IMR-90 (cell line): ENCODE data around the gene PRDM15. TPM values are rescaled to one million over a fixed set of nuclear protein-coding genes. Genes with fewer than 3 reads are reported as not detected.

Experiments used
- ATAC-seq: fragments of 200-7000 bp; cut with Tn5 transposase; 2 replicates; pipeline ENCODE4 v1.9.1; 2020; ENCODE audit warnings: low read depth, mild to moderate bottlenecking, moderate library complexity
- BruUV-seq: library from RNA; stranded (reverse); fragments of 400-500 nt; replicated peaks from 2 replicates; lab custom pipeline; 2021; lab: Mats Ljungman, UMichigan
- CTCF ChIA-PET: fragments of 300-600 bp; formaldehyde crosslinking; extraction: SDS; loops from one replicate; lab custom pipeline; 2021; ENCODE audit warnings: antibody characterized with exemption; lab: Yijun Ruan, JAX
- POLR2A ChIA-PET: fragments of 300-600 bp; sonication (Branson Sonifier 250); formaldehyde crosslinking; loops from one replicate; lab custom pipeline; 2022; ENCODE audit warnings: antibody characterized with exemption; ENCODE audit not compliant: unreplicated experiment; lab: Charles Lee
- DNase-seq: peaks from one replicate; pipeline ENCODE4 v3.0.0; 2013
- H2AFZ ChIP-seq: replicated peaks from 2 replicates; pipeline ENCODE3; 2013; ENCODE audit warnings: low read length, mild to moderate bottlenecking; ENCODE audit not compliant: poor library complexity
- H2AK5ac ChIP-seq: 2 replicates; pipeline ENCODE4 v1.6.1; 2013; ENCODE audit warnings: low read depth, low read length, inconsistent platforms
- H2AK9ac ChIP-seq: replicated peaks from 2 replicates; pipeline ENCODE3; 2013; ENCODE audit warnings: mild to moderate bottlenecking, low read depth, low read length, moderate library complexity; ENCODE audit not compliant: poor library complexity
- H2BK120ac ChIP-seq: 2 replicates; pipeline ENCODE4 v1.6.1; 2013; ENCODE audit warnings: low read depth, low read length, inconsistent platforms
- H2BK15ac ChIP-seq: 3 replicates; pipeline ENCODE4 v1.6.1; 2013; ENCODE audit warnings: low read depth, low read length, inconsistent platforms
- H2BK20ac ChIP-seq: 2 replicates; pipeline ENCODE4 v1.6.1; 2013; ENCODE audit warnings: low read depth, mild to moderate bottlenecking, inconsistent platforms, low read length, moderate library complexity
- H2BK5ac ChIP-seq: 2 replicates; pipeline ENCODE4 v1.6.1; 2013; ENCODE audit warnings: mild to moderate bottlenecking, low read depth, low read length, inconsistent platforms; ENCODE audit not compliant: poor library complexity, severe bottlenecking
- H3K14ac ChIP-seq: replicated peaks from 2 replicates; pipeline ENCODE4 v1.6.1; 2013; ENCODE audit warnings: low read depth, low read length, inconsistent platforms
- H3K18ac ChIP-seq: 2 replicates; pipeline ENCODE4 v1.6.1; 2013; ENCODE audit warnings: low read depth, low read length, control low read depth
- H3K23ac ChIP-seq: 2 replicates; pipeline ENCODE4 v1.6.1; 2013; ENCODE audit warnings: low read depth, low read length, inconsistent platforms
- H3K27ac ChIP-seq: 2 replicates; pipeline ENCODE4 v1.5.1; 2013; ENCODE audit warnings: mild to moderate bottlenecking, control low read depth, low read length; ENCODE audit not compliant: insufficient read depth
- H3K27me3 ChIP-seq: 2 replicates; pipeline ENCODE4 v1.6.1; 2013; ENCODE audit warnings: low read length; ENCODE audit not compliant: control insufficient read depth, insufficient read depth
- H3K36me3 ChIP-seq: 2 replicates; pipeline ENCODE4 v1.6.1; 2013; ENCODE audit warnings: low read length, mixed read lengths; ENCODE audit not compliant: control insufficient read depth, insufficient read depth
- H3K4ac ChIP-seq: 2 replicates; pipeline ENCODE4 v1.6.1; 2013; ENCODE audit warnings: low read depth, low read length, inconsistent platforms
- H3K4me1 ChIP-seq: 2 replicates; pipeline ENCODE4 v1.6.1; 2013; ENCODE audit warnings: low read length, mixed read lengths; ENCODE audit not compliant: control insufficient read depth, insufficient read depth
- H3K4me2 ChIP-seq: 2 replicates; pipeline ENCODE4 v1.6.1; 2013; ENCODE audit warnings: low read depth, mild to moderate bottlenecking, control low read depth, low read length, moderate library complexity
- H3K4me3 ChIP-seq: 2 replicates; pipeline ENCODE4 v1.5.1; 2013; ENCODE audit warnings: low read depth, mild to moderate bottlenecking, control low read depth, low read length, moderate library complexity; ENCODE audit not compliant: insufficient read depth
- H3K56ac ChIP-seq: 2 replicates; pipeline ENCODE4 v1.6.1; 2013; ENCODE audit warnings: low read length, inconsistent platforms; ENCODE audit not compliant: insufficient read depth; ENCODE audit errors: extremely low read depth
- H3K79me1 ChIP-seq, 2 experiments: 2 replicates each; pipeline ENCODE4 v1.6.1; 2013; ENCODE audit warnings: low read length in 2 of 2, inconsistent platforms in 1 of 2, low read depth in 1 of 2
- H3K9ac ChIP-seq: 2 replicates; pipeline ENCODE4 v1.6.1; 2013; ENCODE audit warnings: low read depth, low read length, control low read depth
- H3K9me1 ChIP-seq: 2 replicates; pipeline ENCODE4 v1.6.1; 2013; ENCODE audit warnings: low read length, inconsistent platforms; ENCODE audit not compliant: insufficient read depth
- H3K9me3 ChIP-seq: 2 replicates; pipeline ENCODE4 v1.6.1; 2013; ENCODE audit warnings: low read length; ENCODE audit not compliant: control insufficient read depth, insufficient read depth
- H4K20me1 ChIP-seq: 2 replicates; pipeline ENCODE4 v1.6.1; 2013; ENCODE audit warnings: low read length, inconsistent platforms; ENCODE audit not compliant: insufficient read depth
- H4K5ac ChIP-seq: 2 replicates; pipeline ENCODE4 v1.6.1; 2013; ENCODE audit warnings: mild to moderate bottlenecking, low read depth, low read length, control low read depth
- H4K8ac ChIP-seq, 2 experiments: 2 replicates each; pipeline ENCODE4 v1.6.1; 2013; ENCODE audit warnings: low read depth in 2 of 2, low read length in 2 of 2, control low read depth in 1 of 2, inconsistent platforms in 1 of 2
- H4K91ac ChIP-seq: 2 replicates; pipeline ENCODE4 v1.6.1; 2013; ENCODE audit warnings: low read depth, low read length, inconsistent platforms; ENCODE audit not compliant: insufficient read depth
- BHLHE40 ChIP-seq: fragments of 150-350 bp; IDR thresholded peaks from 2 replicates; pipeline ENCODE4 v1.6.1; 2016; ENCODE audit warnings: mild to moderate bottlenecking, low read depth, low read length
- CEBPB ChIP-seq: IDR thresholded peaks from 2 replicates; pipeline ENCODE4 v1.6.1; 2012; ENCODE audit warnings: low read depth, low read length, improper control_type of control experiment
- FOS ChIP-seq: fragments of 150-350 bp; IDR thresholded peaks from 2 replicates; pipeline ENCODE4 v1.6.1; 2016; ENCODE audit warnings: low read depth, low read length
- POLR2A ChIP-seq: IDR thresholded peaks from 2 replicates; pipeline ENCODE4 v1.6.1; 2012; ENCODE audit warnings: mild to moderate bottlenecking, low read depth, low read length
- RAD21 ChIP-seq: IDR thresholded peaks from 2 replicates; pipeline ENCODE4 v1.6.1; 2012; ENCODE audit warnings: low read length, improper control_type of control experiment
- RFX5 ChIP-seq: IDR thresholded peaks from 2 replicates; pipeline ENCODE4 v1.8.0; 2012; ENCODE audit warnings: low read depth, mild to moderate bottlenecking, low read length, moderate library complexity
- WGBS, 2 experiments: methylation state at CpG; one replicate each; pipeline versions ENCODE4 v1.1.5 to v1.1.7; 2013; ENCODE audit warnings: missing lambda C conversion rate in 2 of 2; ENCODE audit not compliant: insufficient read length in 1 of 2; ENCODE audit errors: extremely low coverage in 2 of 2; 5-methylcytosine and 5-hydroxymethylcytosine counted together
- dilution Hi-C: fragments of 300-500 bp; cut with HindIII; formaldehyde crosslinking; loops from one replicate; pipeline ENCODE4 v1.14.3; 2018; ENCODE audit warnings: low sequenced_read_pairs; ENCODE audit not compliant: unreplicated experiment
- in situ Hi-C: fragments of 300-500 bp; cut with MboI; formaldehyde crosslinking; loops from 3 replicates; pipeline ENCODE4 v1.14.3; 2019; ENCODE audit warnings: low sequenced_read_pairs, inconsistent platforms, mixed read lengths
- intact Hi-C: fragments of 100-400 bp; cut with micrococcal nuclease; formaldehyde crosslinking; loops from 2 replicates; pipeline ENCODE4 v1.10.0; 2022
- polyA plus RNA-seq, 3 experiments: library from polyadenylated mRNA; depleted of rRNA; stranded (reverse); fragments of >200 nt; gene quantifications; 2 replicates each; pipeline ENCODE4 v1.2.3, GENCODE V29; 2012; ENCODE audit warnings: low replicate concordance in 1 of 3
- total RNA-seq: library from RNA; depleted of rRNA; stranded (reverse); fragments of >200 nt; gene quantifications from 2 replicates; pipeline ENCODE4 v1.2.3, GENCODE V29; 2012
- TF ChIP-seq, protein P1 (sequence below): conservative IDR thresholded peaks from 2 replicates; pipeline ENCODE4 v1.5.1; 2012; ENCODE audit warnings: mild to moderate bottlenecking, low read depth, low read length, improper control_type of control experiment
- TF ChIP-seq, protein P2 (sequence below): fragments of 150-350 bp; IDR thresholded peaks from 2 replicates; pipeline ENCODE4 v1.6.1; 2017; ENCODE audit warnings: mild to moderate bottlenecking, antibody characterized with exemption, low read length, low read depth

PRDM15 gene
- total and polyA plus RNA-seq, 2 of the 4 experiments (the other 2 are of a cell fraction): 7.3 to 8.8 TPM

DNA sequence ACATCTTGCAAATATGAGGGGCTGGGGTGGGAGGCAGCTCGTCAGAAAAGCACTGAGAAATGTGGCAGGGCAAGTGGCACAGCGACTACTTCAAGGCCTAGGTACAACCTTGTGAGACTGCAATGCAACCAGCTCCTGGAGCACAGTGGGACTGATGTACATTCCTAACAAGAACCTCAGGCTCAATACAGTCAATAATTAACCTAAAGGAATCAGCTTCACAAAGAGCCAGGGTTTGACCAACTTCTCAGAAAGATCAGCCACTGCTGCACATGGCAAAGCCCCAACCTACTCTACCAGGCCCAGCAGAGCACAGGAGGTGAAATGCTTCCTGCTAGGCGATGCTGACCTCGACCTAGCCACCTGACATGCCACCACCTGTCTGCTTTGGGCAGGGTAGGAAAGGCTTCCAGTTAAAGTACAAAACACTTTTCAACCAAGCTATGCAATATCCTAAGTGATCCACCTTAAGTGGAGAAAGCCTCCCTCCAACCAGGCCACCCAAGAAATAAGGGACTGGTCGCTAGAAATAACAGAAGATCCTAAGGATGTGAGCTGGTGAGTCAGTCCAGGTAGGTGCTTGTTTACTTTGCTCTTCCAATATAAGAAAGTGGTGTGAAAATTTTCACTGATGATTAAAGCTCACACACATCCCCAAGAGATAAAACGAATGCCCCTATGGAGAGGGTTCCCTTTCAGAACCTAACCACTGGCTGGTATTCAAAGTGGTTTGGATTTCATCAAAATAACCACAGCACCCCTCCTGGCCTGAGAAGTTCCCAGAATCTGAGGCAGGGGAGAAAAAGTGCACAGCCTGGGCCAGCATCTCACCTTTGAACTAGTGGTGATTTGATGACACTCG lies 114.4 kb downstream of the PRDM15 start:
- intact Hi-C loops: no loop called here
- in situ Hi-C loops: loop anchor here (5.0 kb wide), 1 partner anchor 147 kb away; no protein-coding TSS in a partner anchor
- Histone ChIP-seq H3K4ac (no peak overlapping the region), H4K5ac (no peak overlapping the region), H4K91ac (no peak overlapping the region), H3K27ac (no peak overlapping the region), H2AK9ac (peak overlapping the region; percentile 1), H3K9ac (no peak overlapping the region), H2BK120ac (no peak overlapping the region), H3K14ac (no peak overlapping the region), H3K36me3 (no peaks in the 10 kb centered on the region), H3K9me1 (no peaks in the 10 kb centered on the region; the same call in 1 of the 2 replicates), H2BK15ac (no peak overlapping the region), H3K4me1 (peaks cover 4% of the 10 kb centered on the region), H3K4me2 (no peak overlapping the region), H3K18ac (no peak overlapping the region), H2AFZ (no peak overlapping the region), H4K20me1 (no peaks in the 10 kb centered on the region), H2AK5ac (no peak overlapping the region), H4K8ac (no peak overlapping the region), H3K9me3 (peaks cover 5% of the 10 kb centered on the region; the same call in 1 of the 2 replicates), H2BK5ac (no peak overlapping the region), H3K27me3 (peaks cover 94% of the 10 kb centered on the region), H2BK20ac (no peak overlapping the region), H3K4me3 (no peak overlapping the region), H3K23ac (no peak overlapping the region), H3K56ac (no peak overlapping the region), H3K79me1 (no peaks in the 10 kb centered on the region)
- TF ChIP-seq RFX5 (no peak), POLR2A (no peak), FOS (no peak), BHLHE40 (no peak), CEBPB (no peak), RAD21 (no peak)
- TF ChIP-seq, protein P1, sequence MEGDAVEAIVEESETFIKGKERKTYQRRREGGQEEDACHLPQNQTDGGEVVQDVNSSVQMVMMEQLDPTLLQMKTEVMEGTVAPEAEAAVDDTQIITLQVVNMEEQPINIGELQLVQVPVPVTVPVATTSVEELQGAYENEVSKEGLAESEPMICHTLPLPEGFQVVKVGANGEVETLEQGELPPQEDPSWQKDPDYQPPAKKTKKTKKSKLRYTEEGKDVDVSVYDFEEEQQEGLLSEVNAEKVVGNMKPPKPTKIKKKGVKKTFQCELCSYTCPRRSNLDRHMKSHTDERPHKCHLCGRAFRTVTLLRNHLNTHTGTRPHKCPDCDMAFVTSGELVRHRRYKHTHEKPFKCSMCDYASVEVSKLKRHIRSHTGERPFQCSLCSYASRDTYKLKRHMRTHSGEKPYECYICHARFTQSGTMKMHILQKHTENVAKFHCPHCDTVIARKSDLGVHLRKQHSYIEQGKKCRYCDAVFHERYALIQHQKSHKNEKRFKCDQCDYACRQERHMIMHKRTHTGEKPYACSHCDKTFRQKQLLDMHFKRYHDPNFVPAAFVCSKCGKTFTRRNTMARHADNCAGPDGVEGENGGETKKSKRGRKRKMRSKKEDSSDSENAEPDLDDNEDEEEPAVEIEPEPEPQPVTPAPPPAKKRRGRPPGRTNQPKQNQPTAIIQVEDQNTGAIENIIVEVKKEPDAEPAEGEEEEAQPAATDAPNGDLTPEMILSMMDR: no peak
- TF ChIP-seq, protein P2, sequence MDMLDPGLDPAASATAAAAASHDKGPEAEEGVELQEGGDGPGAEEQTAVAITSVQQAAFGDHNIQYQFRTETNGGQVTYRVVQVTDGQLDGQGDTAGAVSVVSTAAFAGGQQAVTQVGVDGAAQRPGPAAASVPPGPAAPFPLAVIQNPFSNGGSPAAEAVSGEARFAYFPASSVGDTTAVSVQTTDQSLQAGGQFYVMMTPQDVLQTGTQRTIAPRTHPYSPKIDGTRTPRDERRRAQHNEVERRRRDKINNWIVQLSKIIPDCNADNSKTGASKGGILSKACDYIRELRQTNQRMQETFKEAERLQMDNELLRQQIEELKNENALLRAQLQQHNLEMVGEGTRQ: no peak
- dilution Hi-C loops: no loop called here
- no peak for ATAC-seq
- BruUV-seq: no TSS peak
- POLR2A ChIA-PET: no interaction called here
- CTCF ChIA-PET: no interaction called here
- DNase-seq: no peak
- WGBS, 2 experiments: no CpG with 5 or more reads among the region's 7 CpGs
